Left ventricle myocardium inferior (tissue), 1 donor: Measurements from ENCODE around the gene TMCC1. TPM values are rescaled to one million over a fixed set of nuclear protein-coding genes. Genes with fewer than 3 reads are reported as not detected.

Experiments used
- DNase-seq: peaks from one replicate; pipeline ENCODE4 v3.0.0-alpha.2; 2020
- H3K27ac ChIP-seq: fragments of 200-600 bp; replicated peaks from 2 replicates; pipeline ENCODE4 v1.8.0; 2021
- H3K27me3 ChIP-seq: fragments of 200-600 bp; 2 replicates; pipeline ENCODE4 v1.8.0; 2021; ENCODE audit warnings: low read depth
- H3K36me3 ChIP-seq: fragments of 200-600 bp; 2 replicates; pipeline ENCODE4 v1.8.0; 2021
- H3K4me1 ChIP-seq: fragments of 200-600 bp; 2 replicates; pipeline ENCODE4 v1.8.0; 2021
- H3K4me3 ChIP-seq: fragments of 200-600 bp; 2 replicates; pipeline ENCODE4 v1.8.0; 2021; ENCODE audit warnings: mild to moderate bottlenecking, moderate library complexity
- H3K9me3 ChIP-seq: fragments of 200-600 bp; replicated peaks from 2 replicates; pipeline ENCODE4 v1.8.0; 2021
- intact Hi-C: fragments of 100-400 bp; cut with micrococcal nuclease; formaldehyde crosslinking; loops from one replicate; pipeline ENCODE4 v1.11.0; 2022
- total RNA-seq: library from RNA; stranded (reverse); fragmentation: NEBNext Ultra II Directional; extraction: Animal tissue kit (Norgen Biotek cat#: 25700); gene quantifications from one replicate; pipeline ENCODE4 v1.2.1, GENCODE V29; 2021
- TF ChIP-seq, protein P1 (sequence below): fragments of 200-600 bp; IDR thresholded peaks from 2 replicates; pipeline ENCODE4 v1.8.0; 2021; ENCODE audit warnings: antibody characterized with exemption, mild to moderate bottlenecking, borderline replicate concordance
- donor health status: DM: no; HTN: yes; CAD: no; lungs with severe emphysema.

Gene TMCC1
- total RNA-seq, 1 donor from 2014 or later, result 28.3 TPM

DNA sequence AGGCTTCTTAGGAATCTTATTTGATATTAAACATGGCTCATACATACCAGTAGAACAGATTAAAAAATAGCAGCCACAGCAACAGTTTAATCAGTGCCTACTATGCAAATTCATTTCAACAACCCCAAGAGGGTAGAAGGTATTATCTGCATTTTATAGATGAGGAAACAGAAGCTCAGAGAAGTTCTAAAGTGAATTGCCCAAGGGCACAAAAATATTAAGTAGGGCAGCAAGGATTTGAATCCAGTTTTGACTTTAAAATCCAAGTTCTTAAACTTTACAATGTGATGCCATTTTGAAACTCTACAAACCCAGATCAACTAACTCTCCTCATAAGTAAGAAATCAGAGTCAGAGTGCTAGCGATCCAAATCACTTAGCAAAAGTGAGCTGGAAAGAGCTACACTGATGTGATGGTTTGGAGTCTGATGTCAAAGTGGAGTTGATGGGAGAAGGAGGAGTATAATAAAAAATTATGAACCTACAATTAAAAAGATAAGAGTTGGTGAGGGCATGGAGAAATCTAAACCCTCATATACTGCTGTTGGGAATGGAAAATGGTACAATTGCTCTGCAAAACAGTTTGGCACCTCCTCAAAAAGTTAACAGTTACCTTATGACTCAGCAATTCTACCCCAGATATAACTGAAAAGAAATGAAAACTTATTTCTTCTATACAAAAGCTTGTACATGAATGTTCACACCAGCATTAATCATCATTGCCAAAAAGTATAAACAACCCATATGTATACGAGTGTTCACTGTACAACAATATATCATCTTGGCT is 236.1 kb downstream of the TMCC1 start:
- peaks cover 50% of the 10 kb centered on the region for H3K4me1 ChIP-seq
- no peak overlapping the region for H3K4me3 ChIP-seq
- peaks cover 10% of the 10 kb centered on the region for H3K36me3 ChIP-seq
- no peaks in the 10 kb centered on the region for H3K27me3 ChIP-seq
- peak overlapping the region; percentile 63 for H3K27ac ChIP-seq
- TF ChIP-seq, protein P1, sequence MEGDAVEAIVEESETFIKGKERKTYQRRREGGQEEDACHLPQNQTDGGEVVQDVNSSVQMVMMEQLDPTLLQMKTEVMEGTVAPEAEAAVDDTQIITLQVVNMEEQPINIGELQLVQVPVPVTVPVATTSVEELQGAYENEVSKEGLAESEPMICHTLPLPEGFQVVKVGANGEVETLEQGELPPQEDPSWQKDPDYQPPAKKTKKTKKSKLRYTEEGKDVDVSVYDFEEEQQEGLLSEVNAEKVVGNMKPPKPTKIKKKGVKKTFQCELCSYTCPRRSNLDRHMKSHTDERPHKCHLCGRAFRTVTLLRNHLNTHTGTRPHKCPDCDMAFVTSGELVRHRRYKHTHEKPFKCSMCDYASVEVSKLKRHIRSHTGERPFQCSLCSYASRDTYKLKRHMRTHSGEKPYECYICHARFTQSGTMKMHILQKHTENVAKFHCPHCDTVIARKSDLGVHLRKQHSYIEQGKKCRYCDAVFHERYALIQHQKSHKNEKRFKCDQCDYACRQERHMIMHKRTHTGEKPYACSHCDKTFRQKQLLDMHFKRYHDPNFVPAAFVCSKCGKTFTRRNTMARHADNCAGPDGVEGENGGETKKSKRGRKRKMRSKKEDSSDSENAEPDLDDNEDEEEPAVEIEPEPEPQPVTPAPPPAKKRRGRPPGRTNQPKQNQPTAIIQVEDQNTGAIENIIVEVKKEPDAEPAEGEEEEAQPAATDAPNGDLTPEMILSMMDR, result no peak
- DNase-seq, result no peak
- intact Hi-C loops, result loop anchor here (10.0 kb wide), 1 partner anchor 277 kb away; no protein-coding TSS in a partner anchor
- no peaks in the 10 kb centered on the region for H3K9me3 ChIP-seq

DNA sequence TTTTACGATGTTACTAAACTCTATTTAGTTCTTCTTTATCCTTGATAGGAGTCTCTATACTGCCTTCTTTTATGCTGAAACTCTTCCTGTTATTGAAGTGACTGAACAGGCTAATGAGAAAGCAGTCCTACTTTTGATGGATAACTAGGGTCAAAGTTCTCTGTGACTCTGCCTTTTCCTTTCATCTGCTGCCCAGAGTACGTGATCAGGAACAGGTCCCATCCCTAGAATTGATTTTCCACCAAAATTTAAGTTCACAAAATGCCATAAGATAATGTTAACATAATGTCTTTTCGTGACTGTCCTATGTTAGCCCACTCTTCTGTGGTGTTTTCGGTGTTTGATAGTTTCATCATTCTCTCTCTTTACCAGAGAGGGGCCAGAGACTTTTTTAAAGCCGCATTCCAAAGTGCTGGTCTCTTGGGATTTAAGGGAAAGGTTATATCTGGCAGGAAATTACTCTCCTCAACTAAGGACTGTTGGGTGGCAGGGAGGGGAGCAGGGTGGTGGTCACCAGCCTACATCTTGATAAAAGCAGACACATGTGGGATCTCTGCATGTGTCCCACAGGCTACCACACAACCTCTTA is 236.8 kb downstream of the TMCC1 start:
- peaks cover 10% of the 10 kb centered on the region for H3K36me3 ChIP-seq
- H3K27ac ChIP-seq, result peak overlapping the region; percentile 63
- H3K27me3 ChIP-seq, result no peaks in the 10 kb centered on the region
- intact Hi-C loops, result loop anchor here (10.0 kb wide), 1 partner anchor 278 kb away; no protein-coding TSS in a partner anchor
- H3K4me3 ChIP-seq, result no peak overlapping the region
- DNase-seq, result no peak
- TF ChIP-seq, protein P1, result no peak
- H3K4me1 ChIP-seq, result peaks cover 50% of the 10 kb centered on the region
- no peaks in the 10 kb centered on the region for H3K9me3 ChIP-seq

DNA sequence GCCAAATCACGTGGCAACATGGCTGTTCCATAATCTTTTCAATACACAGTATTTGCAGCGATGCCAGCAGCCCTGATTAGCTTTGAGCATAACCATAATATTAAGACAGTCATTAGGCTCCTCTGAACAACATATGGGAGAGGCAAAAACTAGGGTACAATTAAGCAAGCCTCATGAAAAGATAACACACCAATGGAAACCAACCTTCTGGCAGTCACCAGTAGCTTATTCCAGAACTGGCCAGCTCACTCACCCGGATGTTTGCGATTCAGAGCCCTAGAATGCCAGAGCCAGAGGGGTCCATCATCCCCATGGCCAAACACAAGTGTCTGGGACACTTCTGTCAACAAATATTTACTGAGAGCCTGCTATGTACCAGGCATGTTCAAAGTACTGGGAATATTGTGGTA is 238.2 kb downstream of the TMCC1 start:
- no peaks in the 10 kb centered on the region for H3K9me3 ChIP-seq
- no peak for DNase-seq
- TF ChIP-seq, protein P1, result no peak
- H3K36me3 ChIP-seq, result peaks cover 10% of the 10 kb centered on the region
- intact Hi-C loops, result loop anchor here (10.0 kb wide), 1 partner anchor 280 kb away; no protein-coding TSS in a partner anchor
- H3K27ac ChIP-seq, result no peak overlapping the region
- H3K27me3 ChIP-seq, result no peaks in the 10 kb centered on the region
- no peak overlapping the region for H3K4me3 ChIP-seq
- H3K4me1 ChIP-seq, result peaks cover 58% of the 10 kb centered on the region

DNA sequence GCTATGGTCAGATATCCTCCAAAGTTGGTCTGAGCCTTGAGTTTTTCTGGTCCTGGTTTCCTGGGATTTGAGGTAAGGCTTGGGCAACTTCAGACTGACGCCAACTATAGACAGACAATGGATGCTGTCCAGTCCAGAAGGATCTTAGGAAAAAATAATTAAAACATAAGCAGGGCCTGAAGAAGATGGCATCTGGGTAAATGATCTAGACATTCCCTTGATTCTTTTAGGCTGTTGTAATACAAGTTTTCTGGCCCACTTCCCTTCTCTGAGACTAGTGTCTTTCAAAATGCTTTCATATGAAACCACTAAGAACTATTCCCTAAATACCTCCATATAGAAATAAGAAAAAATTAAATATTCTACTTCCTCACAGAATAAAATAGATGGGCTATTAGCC is 239.4 kb downstream of the TMCC1 start:
- intact Hi-C loops, result loop anchor here (10.0 kb wide), 1 partner anchor 281 kb away; no protein-coding TSS in a partner anchor
- Histone ChIP-seq H3K27ac (no peak overlapping the region), H3K4me1 (peaks cover 62% of the 10 kb centered on the region)

DNA sequence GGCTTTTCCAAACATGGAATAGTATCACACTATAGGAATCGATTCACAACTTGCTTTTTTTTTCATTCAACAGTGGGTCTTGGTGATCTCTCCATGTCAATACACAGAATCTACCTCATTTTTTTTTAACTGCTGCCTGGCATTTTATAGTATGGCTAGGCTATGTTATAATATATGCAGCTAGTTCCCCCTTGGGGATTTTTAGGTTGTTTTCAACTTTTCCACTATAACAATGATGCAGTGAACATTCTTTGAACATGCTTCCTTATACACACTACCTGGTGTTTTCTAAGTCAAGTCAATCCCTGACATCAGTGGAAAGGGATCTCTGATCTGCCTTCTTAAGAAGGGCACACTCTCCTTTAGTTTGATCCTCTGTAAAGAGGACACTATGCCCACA is 240.5 kb downstream of the TMCC1 start:
- peaks cover 54% of the 10 kb centered on the region for H3K4me1 ChIP-seq
- H3K9me3 ChIP-seq, result no peaks in the 10 kb centered on the region
- no peak overlapping the region for H3K4me3 ChIP-seq
- TF ChIP-seq, protein P1, result no peak
- intact Hi-C loops, result loop anchor here (10.0 kb wide), 1 partner anchor 282 kb away; no protein-coding TSS in a partner anchor
- H3K27ac ChIP-seq, result no peak overlapping the region
- no peak for DNase-seq
- H3K27me3 ChIP-seq, result no peaks in the 10 kb centered on the region
- H3K36me3 ChIP-seq, result peaks cover 10% of the 10 kb centered on the region

More for the DNA sequence above, 239.4 kb downstream of the TMCC1 start:
- Histone ChIP-seq H3K9me3 (no peaks in the 10 kb centered on the region), H3K36me3 (peaks cover 10% of the 10 kb centered on the region), H3K27me3 (no peaks in the 10 kb centered on the region), H3K4me3 (no peak overlapping the region)
- no peak for DNase-seq
- TF ChIP-seq, protein P1, result no peak
